ENCODE measurements around the gene CRYGN.

Gene CRYGN

DNA sequence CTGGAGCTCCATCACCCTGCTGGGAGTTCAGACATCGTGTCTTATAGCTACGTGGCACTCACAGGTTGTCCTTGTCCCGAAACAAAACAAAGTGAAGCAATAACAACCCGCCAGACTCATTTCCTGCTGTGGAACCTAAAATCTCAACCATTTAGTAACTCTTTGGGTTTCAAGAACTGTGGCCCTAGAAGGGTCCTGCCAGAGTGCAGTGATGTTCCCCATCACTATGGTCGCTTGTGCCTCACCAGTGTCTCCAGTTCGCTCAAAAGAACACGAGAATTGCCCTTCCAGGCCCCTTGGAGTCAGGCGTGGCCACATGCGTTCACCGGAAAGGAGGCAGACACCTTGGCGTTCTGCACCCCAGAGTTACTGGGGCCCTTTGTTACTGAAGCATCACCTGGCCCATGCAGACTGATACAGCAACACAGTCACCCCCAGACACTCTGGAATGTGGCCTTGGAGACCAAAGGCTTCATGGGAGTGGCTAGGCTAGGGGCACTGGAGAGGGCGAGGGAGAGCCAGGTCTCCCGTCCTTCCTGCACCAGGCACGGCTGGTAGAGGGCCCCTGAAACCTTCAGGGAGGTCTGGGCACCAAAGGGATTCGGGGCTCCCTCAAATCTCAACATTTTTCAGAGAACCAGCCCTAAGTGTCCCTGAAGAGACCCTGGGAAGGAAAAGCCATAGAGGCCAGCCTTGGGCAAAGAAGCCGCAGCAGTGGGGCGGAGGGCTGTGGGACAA, 908 bp downstream of the CRYGN start:
- Mint-ChIP-seq H3K4me3 (no peak overlapping the region), H3K4me1 (no peaks in the 10 kb centered on the region), H3K27ac (no peak overlapping the region), H3K9me3 (no peaks in the 10 kb centered on the region), H3K27me3 (peaks cover 24% of the 10 kb centered on the region), H3K36me3 (no peaks in the 10 kb centered on the region)
- no peak for DNase-seq (ENCODE audit: low spot score in 2 of 2)
- no peak for ATAC-seq (ENCODE audit: low read depth)

DNA sequence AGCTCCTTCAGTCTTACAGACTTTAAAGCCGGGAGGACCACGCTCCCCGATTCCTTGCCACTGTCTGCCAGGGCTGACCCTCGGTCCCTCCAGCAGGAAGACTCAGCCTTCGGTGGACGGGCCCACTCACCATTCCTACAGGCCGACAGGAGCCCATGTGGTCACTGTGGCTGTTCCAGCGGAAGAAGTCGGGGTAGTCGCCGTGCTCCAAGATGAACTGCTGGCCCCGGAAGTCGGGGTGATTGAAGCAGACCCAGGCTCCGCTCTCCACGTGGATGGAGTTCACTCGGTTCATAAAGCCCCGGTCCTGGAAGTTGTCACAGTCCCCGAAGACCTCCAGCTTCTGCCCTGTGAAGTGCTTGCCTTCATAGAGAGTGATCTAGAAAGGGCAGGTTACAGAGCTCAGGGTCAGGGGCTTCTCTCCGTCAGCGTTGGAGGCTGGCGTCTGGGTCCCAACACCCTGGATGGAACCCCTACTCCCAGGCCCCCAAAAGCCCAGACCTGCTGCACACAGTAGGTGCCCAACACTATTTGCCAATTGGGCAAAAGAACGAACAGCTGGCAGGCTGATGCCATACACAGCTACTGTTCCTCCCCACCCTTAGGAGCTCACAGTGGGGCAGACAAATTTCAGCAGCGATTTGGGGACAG, 1.9 kb downstream of the CRYGN start:
- H3K4me3 Mint-ChIP-seq = no peak overlapping the region
- no peaks in the 10 kb centered on the region for H3K9me3 Mint-ChIP-seq
- H3K36me3 Mint-ChIP-seq = no peaks in the 10 kb centered on the region
- H3K27ac Mint-ChIP-seq = no peak overlapping the region
- H3K27me3 Mint-ChIP-seq = peaks cover 25% of the 10 kb centered on the region
- ATAC-seq (ENCODE audit: low read depth) = no peak
- peaks cover under 1% of the 10 kb centered on the region for H3K4me1 Mint-ChIP-seq
- no peak for DNase-seq (ENCODE audit: low spot score in 2 of 2)

DNA sequence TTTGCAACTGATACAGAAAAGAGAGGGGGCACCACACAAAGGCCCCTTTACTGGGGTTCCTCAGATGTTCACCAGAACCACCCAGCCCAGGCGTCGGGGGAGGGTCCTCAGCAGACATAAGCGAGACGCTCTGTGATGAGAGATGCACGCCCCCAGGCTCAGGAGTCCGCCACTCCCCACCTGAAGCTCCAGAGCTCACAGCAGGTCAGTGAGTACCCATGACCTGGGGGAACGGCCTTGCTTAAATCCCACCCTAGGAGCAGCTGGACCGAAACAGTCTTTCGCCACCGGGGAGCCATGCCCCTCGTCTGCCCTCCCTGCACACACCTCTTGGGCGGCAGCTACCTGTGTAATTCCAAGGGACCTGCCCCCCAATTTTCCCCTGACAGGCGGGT, 2.8 kb downstream of the CRYGN start:
- no peaks in the 10 kb centered on the region for H3K9me3 Mint-ChIP-seq
- ATAC-seq (ENCODE audit: low read depth) = no peak

DNA sequence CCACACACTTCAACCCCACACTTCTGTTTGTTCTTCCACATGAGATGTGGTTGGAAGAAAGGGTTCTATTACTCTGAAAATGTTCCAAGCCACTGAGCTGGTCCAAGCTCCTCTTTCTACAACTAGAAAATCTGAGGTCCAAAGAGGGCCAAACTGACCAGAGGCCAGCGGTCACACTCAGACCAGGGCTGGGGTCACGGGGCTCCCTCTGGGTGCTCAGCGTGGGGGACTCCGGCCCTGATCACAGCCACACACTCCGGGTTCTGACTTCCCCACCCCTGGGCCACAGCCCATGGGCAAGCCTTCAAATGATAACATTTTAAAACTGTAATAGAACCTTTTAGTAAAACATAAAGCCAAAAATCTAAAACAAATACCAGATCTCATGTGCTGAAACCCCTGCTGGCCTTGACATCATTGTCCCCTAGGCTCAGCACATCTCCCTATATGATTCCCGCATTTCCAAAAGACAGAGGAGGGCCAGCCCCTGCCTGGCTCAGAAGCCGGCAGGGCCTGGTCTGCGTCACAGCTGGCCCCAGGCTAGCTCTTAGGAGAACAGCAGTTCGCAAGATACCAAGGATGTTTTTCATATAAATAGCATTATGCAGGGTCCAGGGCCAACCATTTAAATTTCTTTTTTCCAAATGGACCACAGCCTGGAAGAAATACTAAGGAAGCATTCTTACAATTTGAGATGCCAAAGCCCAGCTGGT, 3.3 kb downstream of the CRYGN start:
- Mint-ChIP-seq H3K4me3 (no peak overlapping the region), H3K4me1 (peaks cover 5% of the 10 kb centered on the region), H3K9me3 (no peaks in the 10 kb centered on the region), H3K27me3 (peaks cover 19% of the 10 kb centered on the region), H3K27ac (no peak overlapping the region), H3K36me3 (no peaks in the 10 kb centered on the region)
- DNase-seq (ENCODE audit: low spot score in 2 of 2) (no peak), ATAC-seq (ENCODE audit: low read depth) (no peak)

More for the DNA sequence above, 2.8 kb downstream of the CRYGN start:
- no peak overlapping the region for H3K4me3 Mint-ChIP-seq
- no peaks in the 10 kb centered on the region for H3K36me3 Mint-ChIP-seq
- H3K27me3 Mint-ChIP-seq = peaks cover 20% of the 10 kb centered on the region
- H3K4me1 Mint-ChIP-seq = peaks cover 5% of the 10 kb centered on the region
- no peak overlapping the region for H3K27ac Mint-ChIP-seq
- DNase-seq (ENCODE audit: low spot score in 2 of 2) = no peak

DNA sequence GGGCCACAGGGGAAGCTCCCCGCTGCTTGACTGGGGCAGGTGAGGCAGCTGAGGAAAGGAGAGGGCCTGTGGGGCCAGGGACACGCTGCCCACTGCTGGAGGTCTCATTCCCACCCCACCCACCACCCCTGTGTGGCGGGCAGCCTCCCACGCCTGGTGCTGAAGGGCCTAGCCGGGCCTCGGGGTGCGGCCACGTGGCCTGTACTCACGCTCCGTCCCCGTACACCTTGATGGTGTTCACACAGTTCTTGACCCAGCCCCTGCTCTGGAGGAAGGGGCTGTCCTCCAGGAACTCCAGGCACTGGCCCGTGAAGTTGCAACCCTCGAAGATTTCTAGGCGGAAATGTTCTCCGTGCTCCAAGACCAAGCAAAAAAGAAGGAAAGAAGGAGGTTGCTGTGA, 4.0 kb downstream of the CRYGN start:
- Mint-ChIP-seq H3K36me3 (no peaks in the 10 kb centered on the region), H3K9me3 (no peaks in the 10 kb centered on the region), H3K27ac (no peak overlapping the region), H3K4me1 (peaks cover 5% of the 10 kb centered on the region), H3K4me3 (no peak overlapping the region), H3K27me3 (peaks cover 18% of the 10 kb centered on the region)
- no peak for ATAC-seq (ENCODE audit: low read depth)
- no peak for DNase-seq (ENCODE audit: low spot score in 2 of 2)

DNA sequence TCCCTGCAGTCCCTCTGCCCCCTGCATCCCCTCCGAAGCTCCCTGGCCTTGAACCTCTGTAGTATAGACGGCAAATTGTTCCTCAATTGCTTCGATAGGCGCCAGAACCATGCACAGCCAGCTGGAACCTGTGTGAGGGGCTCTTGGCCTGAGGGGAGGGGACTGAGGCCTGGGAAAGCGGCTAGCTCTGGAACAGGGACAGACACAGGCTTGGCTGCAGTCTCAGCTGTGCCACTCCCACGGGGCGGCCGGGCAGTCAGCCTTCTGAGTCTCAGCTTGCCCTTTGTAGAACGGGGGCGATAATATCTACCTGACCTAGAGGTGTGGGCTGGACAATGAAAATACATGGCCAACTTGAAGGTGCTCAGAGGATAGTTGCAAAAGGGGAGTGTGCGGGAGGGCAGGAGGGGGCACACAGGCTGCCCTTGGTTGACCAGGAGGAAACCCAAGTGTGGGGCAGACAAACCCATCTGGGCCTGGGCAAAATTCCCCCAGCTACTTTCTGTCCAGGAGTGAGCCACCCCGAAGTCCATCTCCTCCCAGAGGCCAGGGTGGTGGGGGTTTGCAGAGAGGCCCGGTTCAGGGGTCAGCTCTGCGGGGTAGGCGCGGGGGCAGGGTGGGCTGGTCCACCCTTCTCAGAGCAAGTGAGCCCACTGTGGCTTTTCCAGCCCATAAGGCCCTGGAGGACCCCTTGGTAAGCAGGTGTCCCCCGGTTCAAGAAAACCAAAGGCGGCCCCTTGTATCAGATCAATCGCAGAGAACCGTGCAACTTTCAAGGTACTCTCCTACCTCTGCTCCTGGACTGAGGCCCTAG, 4.6 kb downstream of the CRYGN start:
- Mint-ChIP-seq H3K4me1 (peaks cover 5% of the 10 kb centered on the region), H3K36me3 (no peaks in the 10 kb centered on the region), H3K9me3 (no peaks in the 10 kb centered on the region), H3K4me3 (no peak overlapping the region), H3K27me3 (peaks cover 11% of the 10 kb centered on the region), H3K27ac (no peak overlapping the region)
- ATAC-seq (ENCODE audit: low read depth) (no peak), DNase-seq (ENCODE audit: low spot score in 2 of 2) (no peak)

DNA sequence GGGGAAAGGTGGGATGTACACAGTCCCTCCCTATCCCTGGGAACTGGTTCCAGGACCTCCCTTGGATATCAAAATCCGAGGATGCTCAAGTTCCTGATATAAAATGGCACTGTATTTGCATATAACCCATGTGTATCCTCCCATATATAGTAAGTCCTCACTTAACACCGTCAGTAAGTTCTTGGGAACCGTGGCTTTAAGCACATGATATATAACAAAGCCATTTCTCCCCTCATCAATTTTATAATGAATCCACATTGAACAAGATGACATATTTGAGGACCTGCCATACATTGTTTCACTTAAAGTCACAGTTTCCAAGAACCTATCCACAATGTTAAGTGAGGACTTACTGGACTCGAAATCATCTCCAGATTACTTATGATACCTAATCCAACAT, 5.4 kb downstream of the CRYGN start:
- DNase-seq (ENCODE audit: low spot score in 2 of 2) = no peak
- Mint-ChIP-seq H3K27me3 (peaks cover 8% of the 10 kb centered on the region), H3K27ac (no peak overlapping the region), H3K4me1 (peaks cover 12% of the 10 kb centered on the region), H3K4me3 (no peak overlapping the region), H3K36me3 (no peaks in the 10 kb centered on the region), H3K9me3 (no peaks in the 10 kb centered on the region)
- ATAC-seq (ENCODE audit: low read depth) = no peak

DNA sequence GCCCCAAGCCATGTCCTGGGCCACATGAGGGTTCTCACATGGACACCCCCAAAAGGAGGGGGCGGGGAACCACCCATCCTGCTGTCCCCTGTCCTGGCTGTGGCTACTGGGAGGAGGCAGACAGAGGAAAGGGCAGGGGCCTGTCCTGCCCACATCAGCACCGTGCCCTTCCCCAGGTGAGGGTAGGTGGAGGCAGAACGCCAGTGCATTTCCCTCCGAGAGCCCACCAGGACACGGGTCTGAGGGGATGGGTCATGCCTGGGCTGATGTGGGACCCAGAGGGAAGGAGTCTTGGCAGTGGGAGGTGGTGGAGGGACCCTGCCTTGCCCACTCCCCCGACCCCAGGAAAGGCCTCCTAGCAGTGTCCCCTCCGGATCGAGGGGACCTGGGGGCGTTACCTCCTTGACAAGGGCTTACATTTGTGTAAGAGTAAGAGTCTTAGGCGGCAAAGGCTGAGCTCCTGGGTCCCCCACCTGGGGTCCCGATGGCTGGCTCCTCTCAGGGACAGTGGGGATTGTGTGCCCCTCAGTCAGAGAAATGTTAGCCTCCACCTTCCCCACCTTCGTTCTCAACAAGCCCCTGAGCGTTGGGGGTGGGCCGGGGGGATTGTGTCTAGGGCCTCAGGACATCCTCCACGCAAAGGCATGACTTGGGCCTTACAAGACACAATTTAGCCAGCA, 6.1 kb downstream of the CRYGN start:
- peaks cover 8% of the 10 kb centered on the region for H3K27me3 Mint-ChIP-seq
- no peak for ATAC-seq (ENCODE audit: low read depth)

DNA sequence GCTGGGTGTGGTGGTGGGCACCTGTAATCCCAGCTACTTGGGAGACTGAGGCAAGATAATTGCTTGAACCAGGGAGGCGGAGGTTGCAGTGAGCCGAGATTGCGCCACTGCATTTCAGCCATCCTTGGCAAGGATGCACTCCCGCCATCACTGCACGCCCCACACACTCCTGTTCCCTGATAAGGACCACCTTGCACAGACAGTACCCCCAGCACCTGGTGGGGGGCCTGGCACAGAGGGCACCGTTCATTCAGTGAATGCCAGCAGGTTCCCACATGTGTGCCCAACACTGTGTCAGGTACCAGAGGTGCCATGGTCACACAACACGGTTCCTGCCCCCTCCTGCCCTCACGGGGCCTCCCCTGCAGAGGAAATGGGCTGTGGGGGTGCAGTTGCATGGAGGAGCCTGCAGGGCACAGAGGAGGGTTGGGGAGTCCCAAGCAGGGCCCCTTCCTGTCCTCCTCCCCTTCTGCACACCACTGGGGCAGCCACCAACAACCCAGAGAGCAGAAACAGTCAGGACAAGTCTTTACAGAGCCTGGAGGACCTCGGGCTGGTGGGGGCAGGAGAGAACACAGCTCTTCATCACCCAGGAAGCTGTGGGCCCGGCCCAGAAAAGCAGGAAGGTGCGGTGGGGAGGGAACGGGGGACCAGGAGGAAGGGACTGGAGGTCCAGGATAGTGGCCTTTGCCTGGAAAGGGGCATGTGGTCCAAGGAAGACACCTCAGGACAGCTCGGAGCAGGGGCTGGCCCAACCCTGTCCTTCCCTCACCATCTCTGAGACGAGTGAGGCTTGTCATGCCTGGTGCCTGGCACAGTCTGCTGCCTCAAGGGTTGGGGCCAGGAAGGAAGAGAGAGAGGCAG, 7.1 kb downstream of the CRYGN start:
- no peaks in the 10 kb centered on the region for H3K36me3 Mint-ChIP-seq
- H3K27ac Mint-ChIP-seq = no peak overlapping the region
- ATAC-seq (ENCODE audit: low read depth) (peak; percentile 74), DNase-seq (ENCODE audit: low spot score in 2 of 2) (peak in 1 of 2 donors; percentile 13)
- no peaks in the 10 kb centered on the region for H3K9me3 Mint-ChIP-seq
- peaks cover 5% of the 10 kb centered on the region for H3K27me3 Mint-ChIP-seq
- peaks cover 13% of the 10 kb centered on the region for H3K4me1 Mint-ChIP-seq
- no peak overlapping the region for H3K4me3 Mint-ChIP-seq

More for the DNA sequence above, 6.1 kb downstream of the CRYGN start:
- no peaks in the 10 kb centered on the region for H3K36me3 Mint-ChIP-seq
- H3K9me3 Mint-ChIP-seq = no peaks in the 10 kb centered on the region
- DNase-seq (ENCODE audit: low spot score in 2 of 2) = no peak
- H3K4me3 Mint-ChIP-seq = no peak overlapping the region
- H3K27ac Mint-ChIP-seq = no peak overlapping the region
- peaks cover 13% of the 10 kb centered on the region for H3K4me1 Mint-ChIP-seq

DNA sequence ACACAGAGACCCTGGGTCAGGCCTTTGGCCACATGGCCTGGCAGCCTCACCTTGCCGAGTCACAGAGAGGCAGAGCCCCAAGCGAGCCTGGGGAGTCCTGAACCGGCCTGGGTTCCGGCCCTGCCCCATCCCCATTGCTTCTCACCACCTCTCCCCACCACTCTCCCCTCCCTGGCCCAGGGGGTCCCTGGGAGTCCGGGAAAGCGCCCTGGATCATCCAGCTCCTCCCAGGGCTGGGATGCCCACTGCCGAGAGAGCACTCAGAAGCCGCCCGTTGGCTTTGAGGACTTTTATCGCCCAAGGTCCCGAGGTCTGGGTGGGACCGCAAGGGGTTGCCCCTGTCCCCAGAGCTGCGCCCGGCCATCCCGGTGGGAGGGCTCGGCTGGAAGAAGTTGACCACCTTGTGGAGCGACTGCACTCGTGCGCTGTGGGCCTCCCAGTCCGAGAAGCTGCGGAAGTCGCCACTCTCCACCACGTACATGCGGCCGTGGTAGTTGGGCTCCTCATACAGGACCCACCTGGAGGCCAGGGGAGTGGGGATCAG, 8.1 kb downstream of the CRYGN start:
- Mint-ChIP-seq H3K27me3 (peaks cover 5% of the 10 kb centered on the region), H3K36me3 (no peaks in the 10 kb centered on the region), H3K27ac (no peak overlapping the region), H3K4me3 (no peak overlapping the region), H3K9me3 (no peaks in the 10 kb centered on the region), H3K4me1 (peaks cover 13% of the 10 kb centered on the region)
- DNase-seq (ENCODE audit: low spot score in 2 of 2) = no peak
- ATAC-seq (ENCODE audit: low read depth) = no peak

DNA sequence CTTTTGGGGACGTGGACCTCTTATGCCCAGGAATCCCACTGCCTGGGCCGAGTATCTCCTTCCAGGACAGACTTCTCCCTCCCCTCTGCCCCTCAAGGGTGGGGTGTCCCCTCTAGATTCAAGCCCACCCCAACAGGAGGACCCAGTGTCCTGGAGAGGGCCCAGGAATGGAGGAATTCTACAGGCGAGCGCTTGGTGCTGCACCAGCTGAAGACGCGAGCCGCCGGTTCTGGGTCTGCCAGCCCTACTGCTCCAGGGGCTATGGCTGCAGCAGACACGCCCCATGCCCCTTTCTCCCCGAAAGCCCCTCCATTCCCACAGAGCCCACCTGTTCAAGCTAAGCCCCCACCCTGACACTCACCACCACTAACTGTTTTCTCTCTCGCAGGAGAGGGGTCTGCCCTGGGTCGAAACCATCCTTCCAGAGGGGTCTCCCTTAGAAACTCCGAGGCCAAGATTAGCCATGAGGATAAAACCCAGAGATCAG, 8.6 kb downstream of the CRYGN start:
- no peaks in the 10 kb centered on the region for H3K36me3 Mint-ChIP-seq
- DNase-seq (ENCODE audit: low spot score in 2 of 2) (no peak), ATAC-seq (ENCODE audit: low read depth) (no peak)
- H3K4me1 Mint-ChIP-seq = peaks cover 13% of the 10 kb centered on the region
- no peak overlapping the region for H3K4me3 Mint-ChIP-seq
- H3K27me3 Mint-ChIP-seq = peaks cover 6% of the 10 kb centered on the region
- no peaks in the 10 kb centered on the region for H3K9me3 Mint-ChIP-seq
- H3K27ac Mint-ChIP-seq = no peak overlapping the region

DNA sequence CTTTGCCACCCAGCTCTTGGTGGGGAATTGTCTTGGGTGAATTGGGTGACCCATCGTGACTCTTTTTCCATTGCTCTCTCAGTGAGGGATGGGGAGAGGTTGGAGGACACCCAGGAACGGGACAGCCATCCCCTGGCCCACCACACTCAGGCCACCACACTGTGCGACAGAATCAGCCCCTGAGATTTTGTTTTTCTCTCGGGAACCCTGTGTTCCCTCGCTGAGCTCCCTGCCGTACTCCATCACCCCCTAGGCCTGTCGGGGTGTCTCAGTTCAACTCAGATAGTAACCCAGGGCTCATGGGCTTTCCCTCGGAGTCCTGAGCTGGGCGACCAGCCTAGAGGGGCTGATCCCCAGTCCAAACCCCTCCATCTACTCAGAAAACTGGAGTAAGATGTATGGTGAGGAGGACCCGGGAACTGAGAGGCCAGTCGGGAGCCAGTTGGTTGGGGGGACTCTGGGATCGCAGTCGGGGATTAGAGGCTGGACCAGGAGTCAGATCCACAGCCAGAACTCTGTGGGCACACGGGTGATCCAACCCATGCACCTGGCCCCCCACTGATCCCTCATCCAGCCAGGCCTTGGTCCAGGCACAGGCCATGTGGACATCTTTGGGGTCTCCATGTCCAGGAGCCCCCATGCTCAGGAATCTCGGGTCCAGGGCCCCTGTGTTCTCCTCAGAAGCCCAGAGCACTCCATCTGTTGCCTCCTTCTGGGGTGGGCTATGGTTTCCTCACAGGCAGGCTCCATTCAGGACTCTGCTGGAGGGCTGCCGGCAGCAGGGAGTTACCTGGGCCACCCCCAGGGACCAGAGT, 9.3 kb downstream of the CRYGN start:
- no peak for ATAC-seq (ENCODE audit: low read depth)
- DNase-seq (ENCODE audit: low spot score in 2 of 2) = no peak
- Mint-ChIP-seq H3K36me3 (no peaks in the 10 kb centered on the region), H3K9me3 (no peaks in the 10 kb centered on the region), H3K27me3 (peaks cover 6% of the 10 kb centered on the region), H3K4me3 (no peak overlapping the region), H3K27ac (no peak overlapping the region), H3K4me1 (peaks cover 13% of the 10 kb centered on the region)
